BE2C (cell line): ENCODE results near the gene ARHGAP26.

ENCODE experiments used
- DNase-seq: peaks from one replicate; pipeline ENCODE4 v3.0.0-alpha.2; 2020
- H3K27me3 ChIP-seq: fragments of 250-450 bp; sonication (Bioruptor Pico); 2 replicates; pipeline ENCODE4 v1.5.1; 2020; ENCODE audit warnings: mild to moderate bottlenecking
- H3K36me3 ChIP-seq: fragments of 250-450 bp; sonication (Bioruptor Pico); 2 replicates; pipeline ENCODE4 v1.5.1; 2020; ENCODE audit warnings: mild to moderate bottlenecking
- H3K4me1 ChIP-seq: fragments of 250-450 bp; sonication (Bioruptor Pico); 2 replicates; pipeline ENCODE4 v1.5.1; 2020
- H3K4me3 ChIP-seq: 2 replicates; pipeline ENCODE4 v1.5.1; 2011; ENCODE audit warnings: low read depth, low read length
- H3K9me3 ChIP-seq: fragments of 250-450 bp; sonication (Bioruptor Pico); 2 replicates; pipeline ENCODE4 v1.5.1; 2020
- CTCF ChIP-seq: IDR thresholded peaks from 2 replicates; pipeline ENCODE4 v1.5.1; 2012; ENCODE audit warnings: mild to moderate bottlenecking, low read depth, low read length

The ARHGAP26 gene

GRCh38 chr5:142825378-142826089, 55.4 kb downstream of the ARHGAP26 start:
- TF ChIP-seq CTCF, result no peak
- Histone ChIP-seq H3K4me3 (no peak overlapping the region), H3K27me3 (no peaks in the 10 kb centered on the region), H3K36me3 (no peaks in the 10 kb centered on the region), H3K9me3 (no peaks in the 10 kb centered on the region), H3K4me1 (peaks cover 33% of the 10 kb centered on the region)
- no peak for DNase-seq

- H3K36me3 ChIP-seq, result no peaks in the 10 kb centered on the region
- no peaks in the 10 kb centered on the region for H3K27me3 ChIP-seq
- no peak for TF ChIP-seq CTCF
- H3K9me3 ChIP-seq, result no peaks in the 10 kb centered on the region
- no peak for DNase-seq
- H3K4me3 ChIP-seq, result no peak overlapping the region
- H3K4me1 ChIP-seq, result peaks cover 39% of the 10 kb centered on the region
Observed at GRCh38 chr5:142826093-142826492, 55.9 kb downstream of the ARHGAP26 start.

- Histone ChIP-seq H3K36me3 (no peaks in the 10 kb centered on the region), H3K9me3 (no peaks in the 10 kb centered on the region), H3K4me1 (peaks cover 40% of the 10 kb centered on the region), H3K4me3 (no peak overlapping the region), H3K27me3 (no peaks in the 10 kb centered on the region)
- DNase-seq, result no peak
- no peak for TF ChIP-seq CTCF
Observed at GRCh38 chr5:142826741-142827492, 56.7 kb downstream of the ARHGAP26 start.

GRCh38 chr5:142827934-142828576, 57.9 kb downstream of the ARHGAP26 start:
- no peak for TF ChIP-seq CTCF
- H3K9me3 ChIP-seq, result no peaks in the 10 kb centered on the region
- no peaks in the 10 kb centered on the region for H3K27me3 ChIP-seq
- H3K4me1 ChIP-seq, result peaks cover 37% of the 10 kb centered on the region
- H3K4me3 ChIP-seq, result no peak overlapping the region
- H3K36me3 ChIP-seq, result no peaks in the 10 kb centered on the region
- DNase-seq, result no peak

GRCh38 chr5:142828797-142829535, 58.8 kb downstream of the ARHGAP26 start:
- H3K4me3 ChIP-seq, result no peak overlapping the region
- no peaks in the 10 kb centered on the region for H3K27me3 ChIP-seq
- DNase-seq, result no peak
- TF ChIP-seq CTCF, result no peak
- H3K4me1 ChIP-seq, result peaks cover 32% of the 10 kb centered on the region
- H3K36me3 ChIP-seq, result no peaks in the 10 kb centered on the region
- no peaks in the 10 kb centered on the region for H3K9me3 ChIP-seq
